Measurements from ENCODE around the gene RALGAPB.

The RALGAPB gene

GRCh38 chr20:38551056-38551626 is 78.5 kb downstream of the RALGAPB start:
- DNase-seq: no peak

GRCh38 chr20:38554986-38555385 is 82.3 kb downstream of the RALGAPB start:
- DNase-seq: no peak

- no peak for DNase-seq
Observed at GRCh38 chr20:38555395-38555794, 82.8 kb downstream of the RALGAPB start.

- no peak for DNase-seq
Observed at GRCh38 chr20:38557174-38557573, 84.5 kb downstream of the RALGAPB start.

- no peak for DNase-seq
Observed at GRCh38 chr20:38558596-38559360, 86.1 kb downstream of the RALGAPB start.

GRCh38 chr20:38559764-38560163 is 87.1 kb downstream of the RALGAPB start:
- DNase-seq: no peak

GRCh38 chr20:38563802-38564431 is 91.3 kb downstream of the RALGAPB start:
- DNase-seq: no peak

GRCh38 chr20:38564680-38565079 is 92.0 kb downstream of the RALGAPB start:
- no peak for DNase-seq

- DNase-seq: no peak
Observed at GRCh38 chr20:38566036-38566598, 93.5 kb downstream of the RALGAPB start.

- no peak for DNase-seq
Observed at GRCh38 chr20:38569747-38570525, 97.3 kb downstream of the RALGAPB start.

- no peak for DNase-seq
Observed at GRCh38 chr20:38573413-38573812, 100.8 kb downstream of the RALGAPB start.

- DNase-seq: no peak
Observed at GRCh38 chr20:38579219-38579910, 106.7 kb downstream of the RALGAPB start.

- DNase-seq: no peak
Observed at GRCh38 chr20:38579921-38580320, 107.3 kb downstream of the RALGAPB start.

GRCh38 chr20:38581013-38581412 is 108.4 kb downstream of the RALGAPB start, which contains the start of gene ADIG:
Gene ADIG, plus strand, starts transcription at chr20:38581197. Its CDS starts 54 bp downstream, at chr20:38581251.
- no peak for DNase-seq

- DNase-seq: no peak
Observed at GRCh38 chr20:38581830-38582358, 109.3 kb downstream of the RALGAPB start.

- no peak for DNase-seq
Observed at GRCh38 chr20:38583306-38583705, 110.7 kb downstream of the RALGAPB start.

- no peak for DNase-seq
Observed at GRCh38 chr20:38584099-38584763, 111.6 kb downstream of the RALGAPB start.

GRCh38 chr20:38585404-38586180 is 112.9 kb downstream of the RALGAPB start:
- DNase-seq: no peak

- DNase-seq: no peak
Observed at GRCh38 chr20:38586181-38586525, 113.5 kb downstream of the RALGAPB start.

- no peak for DNase-seq
Observed at GRCh38 chr20:38588303-38588702, 115.7 kb downstream of the RALGAPB start.

- DNase-seq: no peak
Observed at GRCh38 chr20:38589351-38589750, 116.7 kb downstream of the RALGAPB start.
